ENCODE data around the gene TMTC1. TPM values are rescaled to one million over a fixed set of nuclear protein-coding genes. Genes with fewer than 3 reads are reported as not detected.

TMTC1 gene
- polyA plus RNA-seq, 4 donors = 1.1 to 11.4 (median 1.1) TPM

GRCh38 chr12:29709496-29710040 lies 74.2 kb downstream of the TMTC1 start:
- FAIRE-seq = no peak
- Histone ChIP-seq H3K4me3 (ENCODE audit: low read depth in 1 of 3, low read length in 3 of 3) (no peak overlapping the region), H3K27me3 (ENCODE audit: control insufficient read depth in 3 of 3, insufficient read depth in 3 of 3, low read length in 3 of 3) (no peaks in the 10 kb centered on the region), H3K36me3 (ENCODE audit: control insufficient read depth in 3 of 3, insufficient read depth in 2 of 3, low read depth in 1 of 3, low read length in 3 of 3) (no peaks in the 10 kb centered on the region), H3K4me1 (ENCODE audit: control insufficient read depth in 3 of 3, insufficient read depth in 2 of 3, low read depth in 1 of 3, low read length in 2 of 3) (peaks cover 0 to 3% (median 0%) of the 10 kb centered on the region in 3 donors), H3K27ac (ENCODE audit: low read depth in 1 of 3, low read length in 2 of 3) (no peak overlapping the region), H3K9me3 (ENCODE audit: control insufficient read depth in 2 of 2, insufficient read depth in 1 of 2, low read depth in 1 of 2, low read length in 1 of 2) (no peaks in the 10 kb centered on the region)
- DNase-seq = no peak
- 69 to 80% (median 78%) methylated on average over 3 of the region's 3 CpGs for WGBS, 3 donors

DNA sequence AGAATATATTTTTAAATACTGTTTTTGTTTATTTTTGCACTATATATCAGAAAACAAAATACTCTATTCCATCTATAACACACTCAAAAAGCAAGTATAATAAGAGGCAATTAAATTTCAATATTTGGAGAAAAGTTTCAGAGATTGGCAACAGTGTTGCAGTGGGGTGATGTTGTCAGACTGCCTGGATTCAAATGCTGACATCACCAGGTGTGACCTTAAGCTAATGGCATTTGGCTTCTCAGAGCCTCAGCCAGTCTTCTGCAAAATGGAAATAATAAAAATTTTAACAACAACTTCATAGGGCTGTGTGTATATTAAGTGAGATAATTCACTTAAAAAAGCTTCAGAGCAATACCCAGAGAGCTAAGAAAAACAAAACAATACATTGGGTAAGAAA lies 74.7 kb downstream of the TMTC1 start:
- DNase-seq = no peak
- no peak overlapping the region for H3K27ac ChIP-seq (ENCODE audit: low read depth in 1 of 3, low read length in 2 of 3)
- H3K9me3 ChIP-seq (ENCODE audit: control insufficient read depth in 2 of 2, insufficient read depth in 1 of 2, low read depth in 1 of 2, low read length in 1 of 2) = no peaks in the 10 kb centered on the region
- H3K36me3 ChIP-seq (ENCODE audit: control insufficient read depth in 3 of 3, insufficient read depth in 2 of 3, low read depth in 1 of 3, low read length in 3 of 3) = no peaks in the 10 kb centered on the region
- H3K27me3 ChIP-seq (ENCODE audit: control insufficient read depth in 3 of 3, insufficient read depth in 3 of 3, low read length in 3 of 3) = no peaks in the 10 kb centered on the region
- no peak overlapping the region for H3K4me3 ChIP-seq (ENCODE audit: low read depth in 1 of 3, low read length in 3 of 3)
- FAIRE-seq = no peak
- H3K4me1 ChIP-seq (ENCODE audit: control insufficient read depth in 3 of 3, insufficient read depth in 2 of 3, low read depth in 1 of 3, low read length in 2 of 3) = no peaks in the 10 kb centered on the region

- 63 to 82% (median 78%) methylated on average over 2 of the region's 2 CpGs for WGBS, 3 donors
- DNase-seq (no peak), FAIRE-seq (no peak)
- Histone ChIP-seq H3K27me3 (ENCODE audit: control insufficient read depth in 3 of 3, insufficient read depth in 3 of 3, low read length in 3 of 3) (no peaks in the 10 kb centered on the region), H3K9me3 (ENCODE audit: control insufficient read depth in 2 of 2, insufficient read depth in 1 of 2, low read depth in 1 of 2, low read length in 1 of 2) (no peaks in the 10 kb centered on the region), H3K36me3 (ENCODE audit: control insufficient read depth in 3 of 3, insufficient read depth in 2 of 3, low read depth in 1 of 3, low read length in 3 of 3) (no peaks in the 10 kb centered on the region), H3K27ac (ENCODE audit: low read depth in 1 of 3, low read length in 2 of 3) (no peak overlapping the region), H3K4me3 (ENCODE audit: low read depth in 1 of 3, low read length in 3 of 3) (no peak overlapping the region), H3K4me1 (ENCODE audit: control insufficient read depth in 3 of 3, insufficient read depth in 2 of 3, low read depth in 1 of 3, low read length in 2 of 3) (no peaks in the 10 kb centered on the region)
These were observed 75.9 kb downstream of the TMTC1 start for GRCh38 chr12:29707846-29708245.

GRCh38 chr12:29706311-29706710 lies 77.4 kb downstream of the TMTC1 start:
- H3K27me3 ChIP-seq (ENCODE audit: control insufficient read depth in 3 of 3, insufficient read depth in 3 of 3, low read length in 3 of 3) = no peaks in the 10 kb centered on the region
- no peak overlapping the region for H3K27ac ChIP-seq (ENCODE audit: low read depth in 1 of 3, low read length in 2 of 3)
- FAIRE-seq (no peak), DNase-seq (no peak)
- H3K4me1 ChIP-seq (ENCODE audit: control insufficient read depth in 3 of 3, insufficient read depth in 2 of 3, low read depth in 1 of 3, low read length in 2 of 3) = no peaks in the 10 kb centered on the region
- whole genome bisulfite sequencing, 3 donors = 29 to 46% (median 33%) methylated on average over 2 of the region's 2 CpGs
- no peaks in the 10 kb centered on the region for H3K9me3 ChIP-seq (ENCODE audit: control insufficient read depth in 2 of 2, insufficient read depth in 1 of 2, low read depth in 1 of 2, low read length in 1 of 2)
- H3K36me3 ChIP-seq (ENCODE audit: control insufficient read depth in 3 of 3, insufficient read depth in 2 of 3, low read depth in 1 of 3, low read length in 3 of 3) = no peaks in the 10 kb centered on the region
- H3K4me3 ChIP-seq (ENCODE audit: low read depth in 1 of 3, low read length in 3 of 3) = no peak overlapping the region

GRCh38 chr12:29703528-29703927 lies 80.2 kb downstream of the TMTC1 start:
- Histone ChIP-seq H3K4me1 (ENCODE audit: control insufficient read depth in 3 of 3, insufficient read depth in 2 of 3, low read depth in 1 of 3, low read length in 2 of 3) (no peaks in the 10 kb centered on the region), H3K9me3 (ENCODE audit: control insufficient read depth in 2 of 2, insufficient read depth in 1 of 2, low read depth in 1 of 2, low read length in 1 of 2) (no peaks in the 10 kb centered on the region), H3K4me3 (ENCODE audit: low read depth in 1 of 3, low read length in 3 of 3) (no peak overlapping the region), H3K27ac (ENCODE audit: low read depth in 1 of 3, low read length in 2 of 3) (no peak overlapping the region), H3K36me3 (ENCODE audit: control insufficient read depth in 3 of 3, insufficient read depth in 2 of 3, low read depth in 1 of 3, low read length in 3 of 3) (no peaks in the 10 kb centered on the region), H3K27me3 (ENCODE audit: control insufficient read depth in 3 of 3, insufficient read depth in 3 of 3, low read length in 3 of 3) (no peaks in the 10 kb centered on the region)
- FAIRE-seq (no peak), DNase-seq (no peak)
- WGBS, 3 donors = 67 to 91% (median 74%) methylated on average over 2 of the region's 2 CpGs

DNA sequence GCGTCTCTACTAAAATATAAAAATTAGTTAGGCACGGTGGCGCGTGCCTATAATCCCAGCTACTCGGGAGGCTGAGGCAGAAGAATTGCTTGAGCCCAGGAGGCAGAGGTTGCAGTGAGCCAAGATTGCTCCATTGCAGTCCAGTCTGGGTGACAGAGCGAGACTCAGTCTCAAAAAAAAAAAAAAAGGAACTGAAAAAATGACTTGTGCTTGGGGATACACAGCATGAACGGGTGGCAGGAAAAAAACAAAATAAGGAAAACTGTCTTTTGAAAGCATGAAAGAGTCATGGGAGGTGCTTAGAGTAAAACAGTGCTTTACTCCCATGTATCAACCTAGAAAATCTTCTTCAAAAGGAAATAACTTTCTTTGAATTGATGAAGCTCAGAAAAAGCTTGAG lies 80.8 kb downstream of the TMTC1 start:
- H3K36me3 ChIP-seq (ENCODE audit: control insufficient read depth in 3 of 3, insufficient read depth in 2 of 3, low read depth in 1 of 3, low read length in 3 of 3) = no peaks in the 10 kb centered on the region
- DNase-seq (no peak), FAIRE-seq (no peak)
- H3K4me3 ChIP-seq (ENCODE audit: low read depth in 1 of 3, low read length in 3 of 3) = no peak overlapping the region
- no peaks in the 10 kb centered on the region for H3K9me3 ChIP-seq (ENCODE audit: control insufficient read depth in 2 of 2, insufficient read depth in 1 of 2, low read depth in 1 of 2, low read length in 1 of 2)
- no peaks in the 10 kb centered on the region for H3K27me3 ChIP-seq (ENCODE audit: control insufficient read depth in 3 of 3, insufficient read depth in 3 of 3, low read length in 3 of 3)
- WGBS, 3 donors = 90 to 92% (median 91%) methylated on average over 7 of the region's 7 CpGs
- H3K4me1 ChIP-seq (ENCODE audit: control insufficient read depth in 3 of 3, insufficient read depth in 2 of 3, low read depth in 1 of 3, low read length in 2 of 3) = no peaks in the 10 kb centered on the region
- no peak overlapping the region for H3K27ac ChIP-seq (ENCODE audit: low read depth in 1 of 3, low read length in 2 of 3)

DNA sequence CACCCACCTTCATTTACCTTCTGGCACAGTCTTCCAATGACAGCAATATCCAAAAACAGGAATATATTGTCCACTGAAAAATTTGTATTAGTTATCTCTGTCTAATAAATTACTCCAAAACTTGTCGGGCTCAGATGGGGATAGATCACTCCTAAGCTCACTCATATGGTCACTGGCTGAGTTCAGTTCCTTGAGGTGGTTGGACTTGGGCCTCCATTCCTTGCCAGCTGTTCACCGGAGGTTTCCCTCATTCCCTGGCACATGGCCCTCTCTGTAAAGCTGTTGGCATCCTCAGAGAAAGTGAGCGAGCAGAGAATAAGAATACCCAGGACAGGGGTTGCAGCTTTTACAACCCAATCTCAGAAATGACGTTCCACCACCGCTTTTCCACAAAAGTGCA lies 81.5 kb downstream of the TMTC1 start:
- DNase-seq = no peak
- Histone ChIP-seq H3K4me3 (ENCODE audit: low read depth in 1 of 3, low read length in 3 of 3) (no peak overlapping the region), H3K4me1 (ENCODE audit: control insufficient read depth in 3 of 3, insufficient read depth in 2 of 3, low read depth in 1 of 3, low read length in 2 of 3) (no peaks in the 10 kb centered on the region), H3K36me3 (ENCODE audit: control insufficient read depth in 3 of 3, insufficient read depth in 2 of 3, low read depth in 1 of 3, low read length in 3 of 3) (no peaks in the 10 kb centered on the region), H3K9me3 (ENCODE audit: control insufficient read depth in 2 of 2, insufficient read depth in 1 of 2, low read depth in 1 of 2, low read length in 1 of 2) (no peaks in the 10 kb centered on the region), H3K27ac (ENCODE audit: low read depth in 1 of 3, low read length in 2 of 3) (no peak overlapping the region), H3K27me3 (ENCODE audit: control insufficient read depth in 3 of 3, insufficient read depth in 3 of 3, low read length in 3 of 3) (no peaks in the 10 kb centered on the region)
- 76 to 83% (median 76%) methylated on average over 5 of the region's 5 CpGs for WGBS, 3 donors
- FAIRE-seq = no peak

DNA sequence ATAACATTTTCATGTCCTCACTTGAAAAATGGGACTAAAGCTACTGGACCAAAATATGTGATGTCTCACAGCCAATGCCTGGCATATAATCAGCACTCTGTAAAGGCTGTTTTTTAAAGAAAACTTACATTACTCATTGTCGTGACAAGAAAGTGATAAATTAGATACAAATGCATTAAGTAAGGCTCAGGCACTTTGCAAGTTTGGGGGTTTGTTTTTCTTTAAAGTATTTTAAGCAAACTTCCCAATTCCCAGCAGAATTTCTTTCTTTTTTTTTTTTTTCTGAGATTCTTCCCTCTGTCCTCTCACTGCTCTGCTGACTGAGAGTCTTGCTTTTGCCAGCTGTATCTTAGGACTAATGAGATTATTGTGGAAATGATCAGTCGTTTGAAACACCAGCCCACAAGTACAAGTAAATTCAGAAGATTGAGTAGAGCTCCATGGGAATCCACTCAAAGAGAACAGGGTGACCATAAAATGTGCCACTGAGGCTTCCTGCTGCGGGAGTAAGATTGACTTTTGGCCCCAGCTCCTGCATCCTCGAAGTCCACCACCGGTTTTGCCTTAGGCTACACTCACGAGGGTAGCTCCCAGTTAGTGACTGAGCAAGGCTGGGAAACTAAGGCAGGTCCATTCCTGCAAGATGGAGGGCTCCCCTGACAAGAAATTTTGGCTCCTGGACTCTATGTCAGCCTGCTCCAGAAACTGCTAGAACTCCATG lies 82.8 kb downstream of the TMTC1 start:
- Histone ChIP-seq H3K4me3 (ENCODE audit: low read depth in 1 of 3, low read length in 3 of 3) (no peak overlapping the region), H3K27me3 (ENCODE audit: control insufficient read depth in 3 of 3, insufficient read depth in 3 of 3, low read length in 3 of 3) (no peaks in the 10 kb centered on the region), H3K27ac (ENCODE audit: low read depth in 1 of 3, low read length in 2 of 3) (no peak overlapping the region), H3K9me3 (ENCODE audit: control insufficient read depth in 2 of 2, insufficient read depth in 1 of 2, low read depth in 1 of 2, low read length in 1 of 2) (no peaks in the 10 kb centered on the region), H3K4me1 (ENCODE audit: control insufficient read depth in 3 of 3, insufficient read depth in 2 of 3, low read depth in 1 of 3, low read length in 2 of 3) (no peaks in the 10 kb centered on the region), H3K36me3 (ENCODE audit: control insufficient read depth in 3 of 3, insufficient read depth in 2 of 3, low read depth in 1 of 3, low read length in 3 of 3) (no peaks in the 10 kb centered on the region)
- FAIRE-seq (no peak), DNase-seq (no peak)
- 46 to 52% (median 51%) methylated on average over 6 of the region's 6 CpGs for WGBS, 3 donors

DNA sequence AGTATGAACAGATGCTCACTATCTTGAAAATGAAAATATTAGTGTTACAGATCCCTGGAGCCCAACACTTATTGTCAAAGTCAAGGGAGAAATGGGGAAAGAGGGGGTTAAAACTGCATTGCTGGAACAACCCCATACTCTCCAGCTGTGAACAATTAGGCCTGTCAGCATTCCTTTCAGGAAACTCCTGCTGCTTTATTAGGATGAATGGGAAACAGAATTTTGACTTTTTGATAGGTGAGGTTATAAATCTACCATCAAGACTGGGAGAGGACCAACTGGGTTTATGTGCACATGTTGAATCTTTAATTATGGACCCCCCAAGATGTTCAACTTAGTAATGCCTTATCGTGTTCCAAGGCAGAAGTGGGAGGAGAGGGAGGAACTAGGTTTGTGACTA lies 85.0 kb downstream of the TMTC1 start:
- Histone ChIP-seq H3K4me1 (ENCODE audit: control insufficient read depth in 3 of 3, insufficient read depth in 2 of 3, low read depth in 1 of 3, low read length in 2 of 3) (no peaks in the 10 kb centered on the region), H3K27me3 (ENCODE audit: control insufficient read depth in 3 of 3, insufficient read depth in 3 of 3, low read length in 3 of 3) (no peaks in the 10 kb centered on the region), H3K36me3 (ENCODE audit: control insufficient read depth in 3 of 3, insufficient read depth in 2 of 3, low read depth in 1 of 3, low read length in 3 of 3) (no peaks in the 10 kb centered on the region), H3K9me3 (ENCODE audit: control insufficient read depth in 2 of 2, insufficient read depth in 1 of 2, low read depth in 1 of 2, low read length in 1 of 2) (no peaks in the 10 kb centered on the region), H3K27ac (ENCODE audit: low read depth in 1 of 3, low read length in 2 of 3) (no peak overlapping the region), H3K4me3 (ENCODE audit: low read depth in 1 of 3, low read length in 3 of 3) (no peak overlapping the region)
- 25 to 48% (median 26%) methylated on average over 1 of the region's 1 CpG for WGBS, 3 donors
- FAIRE-seq = no peak
- DNase-seq = no peak

All from small intestine (tissue), 7 donors.